ENCODE data around the gene PASD1.
"Not testable (repeated sequence)": the region's sequence is repeated elsewhere in the genome, so short reads cannot be mapped to it uniquely, and the experiment has no call there.

PASD1 gene

GRCh38 chrX:151563449-151563848 is at the start of gene PASD1:
Gene PASD1, plus strand, starts transcription at chrX:151563675. Its CDS starts 37,879 bp downstream, at chrX:151601554.
- DNase-seq (ENCODE audit: extremely low read depth in 1 of 2, low read depth in 1 of 2): no peak

GRCh38 chrX:151515237-151515636 is 48.2 kb upstream of the PASD1 start:
- DNase-seq (ENCODE audit: extremely low read depth in 1 of 2, low read depth in 1 of 2): no peak

- DNase-seq (ENCODE audit: extremely low read depth in 1 of 2, low read depth in 1 of 2): no peak
Measured at GRCh38 chrX:151516538-151517187, 46.8 kb upstream of the PASD1 start.

GRCh38 chrX:151517421-151517820 is 46.1 kb upstream of the PASD1 start:
- no peak for DNase-seq (ENCODE audit: extremely low read depth in 1 of 2, low read depth in 1 of 2)

GRCh38 chrX:151523351-151523750 is 40.1 kb upstream of the PASD1 start:
- no peak for DNase-seq (ENCODE audit: extremely low read depth in 1 of 2, low read depth in 1 of 2)

GRCh38 chrX:151536571-151536970 is 26.9 kb upstream of the PASD1 start:
- no peak for DNase-seq (ENCODE audit: extremely low read depth in 1 of 2, low read depth in 1 of 2)

GRCh38 chrX:151537572-151537971 is 25.9 kb upstream of the PASD1 start:
- DNase-seq (ENCODE audit: extremely low read depth in 1 of 2, low read depth in 1 of 2): no peak

GRCh38 chrX:151538190-151539122 is 25.0 kb upstream of the PASD1 start:
- DNase-seq (ENCODE audit: extremely low read depth in 1 of 2, low read depth in 1 of 2): no peak

GRCh38 chrX:151543706-151544105 is 19.8 kb upstream of the PASD1 start:
- DNase-seq (ENCODE audit: extremely low read depth in 1 of 2, low read depth in 1 of 2): no peak

- not testable (repeated sequence) for DNase-seq (ENCODE audit: extremely low read depth in 1 of 2, low read depth in 1 of 2)
Measured at GRCh38 chrX:151546226-151546625, 17.2 kb upstream of the PASD1 start.

- not testable (repeated sequence) for DNase-seq (ENCODE audit: extremely low read depth in 1 of 2, low read depth in 1 of 2)
Measured at GRCh38 chrX:151551176-151551575, 12.3 kb upstream of the PASD1 start.

- DNase-seq (ENCODE audit: extremely low read depth in 1 of 2, low read depth in 1 of 2): no peak
Measured at GRCh38 chrX:151552743-151553142, 10.7 kb upstream of the PASD1 start.

GRCh38 chrX:151555301-151555700 is 8.2 kb upstream of the PASD1 start:
- not testable (repeated sequence) for DNase-seq (ENCODE audit: extremely low read depth in 1 of 2, low read depth in 1 of 2)

- not testable (repeated sequence) for DNase-seq (ENCODE audit: extremely low read depth in 1 of 2, low read depth in 1 of 2)
Measured at GRCh38 chrX:151562485-151562884, 990 bp upstream of the PASD1 start.

GRCh38 chrX:151563003-151563402 is 472 bp upstream of the PASD1 start:
- DNase-seq (ENCODE audit: extremely low read depth in 1 of 2, low read depth in 1 of 2): not testable (repeated sequence)

- DNase-seq (ENCODE audit: extremely low read depth in 1 of 2, low read depth in 1 of 2): no peak
Measured at GRCh38 chrX:151564035-151564434, 560 bp downstream of the PASD1 start.

GRCh38 chrX:151566872-151567271 is 3.4 kb downstream of the PASD1 start:
- DNase-seq (ENCODE audit: extremely low read depth in 1 of 2, low read depth in 1 of 2): not testable (repeated sequence)

GRCh38 chrX:151570561-151570960 is 7.1 kb downstream of the PASD1 start:
- no peak for DNase-seq (ENCODE audit: extremely low read depth in 1 of 2, low read depth in 1 of 2)

GRCh38 chrX:151593384-151593783 is 29.9 kb downstream of the PASD1 start:
- not testable (repeated sequence) for DNase-seq (ENCODE audit: extremely low read depth in 1 of 2, low read depth in 1 of 2)

GRCh38 chrX:151596282-151596681 is 32.8 kb downstream of the PASD1 start:
- no peak for DNase-seq (ENCODE audit: extremely low read depth in 1 of 2, low read depth in 1 of 2)

GRCh38 chrX:151604931-151605330 is 41.5 kb downstream of the PASD1 start:
- no peak for DNase-seq (ENCODE audit: extremely low read depth in 1 of 2, low read depth in 1 of 2)

- DNase-seq (ENCODE audit: extremely low read depth in 1 of 2, low read depth in 1 of 2): no peak
Measured at GRCh38 chrX:151609222-151609621, 45.7 kb downstream of the PASD1 start.
